NCI-H1417 treated with DMSO at 0.1 percent for 48 hours (cell line): ENCODE results near the gene THADA.

ENCODE experiments used
- DNase-seq: peaks from one replicate; lab custom pipeline; 2025; lab: John Stamatoyannopoulos, UW

THADA gene

DNA sequence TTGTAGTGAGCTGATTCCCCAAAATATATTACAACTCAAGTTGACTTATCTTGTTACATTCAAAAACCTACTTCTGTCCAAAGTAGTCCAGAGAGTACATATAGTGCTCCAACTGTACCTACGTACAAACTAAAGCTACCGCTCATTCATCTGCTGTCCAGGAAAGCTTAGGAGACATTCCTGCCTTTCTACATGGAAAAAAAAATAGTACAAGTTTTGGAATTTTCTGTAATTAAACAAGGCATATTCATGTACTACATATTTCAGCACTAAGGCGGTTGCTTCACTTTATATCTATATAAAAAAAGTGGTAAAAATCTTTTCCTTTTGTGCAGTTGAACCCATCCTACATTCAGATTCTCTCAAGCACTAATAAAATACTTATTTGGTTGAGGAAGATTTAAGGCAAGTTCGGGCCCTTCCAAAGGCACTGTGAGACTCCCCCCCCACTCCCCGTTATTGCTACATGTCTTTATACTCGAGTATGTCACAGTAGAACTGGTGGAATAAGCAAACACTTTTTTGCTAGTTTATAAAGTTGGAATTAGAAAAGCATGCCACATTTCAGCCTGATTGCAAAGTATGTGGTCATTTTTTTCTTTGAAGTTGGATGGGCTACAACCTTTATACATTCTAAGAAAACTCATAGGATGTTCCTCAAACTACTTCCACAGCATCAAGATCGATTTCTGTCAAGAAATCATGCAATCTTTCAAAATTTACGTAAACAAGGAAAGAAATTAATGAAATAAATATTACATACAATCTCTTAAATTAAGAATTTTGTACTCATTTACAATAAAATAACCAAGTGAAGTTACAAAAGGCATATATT lies 373.1 kb downstream of the THADA start:
- no peak for DNase-seq

DNA sequence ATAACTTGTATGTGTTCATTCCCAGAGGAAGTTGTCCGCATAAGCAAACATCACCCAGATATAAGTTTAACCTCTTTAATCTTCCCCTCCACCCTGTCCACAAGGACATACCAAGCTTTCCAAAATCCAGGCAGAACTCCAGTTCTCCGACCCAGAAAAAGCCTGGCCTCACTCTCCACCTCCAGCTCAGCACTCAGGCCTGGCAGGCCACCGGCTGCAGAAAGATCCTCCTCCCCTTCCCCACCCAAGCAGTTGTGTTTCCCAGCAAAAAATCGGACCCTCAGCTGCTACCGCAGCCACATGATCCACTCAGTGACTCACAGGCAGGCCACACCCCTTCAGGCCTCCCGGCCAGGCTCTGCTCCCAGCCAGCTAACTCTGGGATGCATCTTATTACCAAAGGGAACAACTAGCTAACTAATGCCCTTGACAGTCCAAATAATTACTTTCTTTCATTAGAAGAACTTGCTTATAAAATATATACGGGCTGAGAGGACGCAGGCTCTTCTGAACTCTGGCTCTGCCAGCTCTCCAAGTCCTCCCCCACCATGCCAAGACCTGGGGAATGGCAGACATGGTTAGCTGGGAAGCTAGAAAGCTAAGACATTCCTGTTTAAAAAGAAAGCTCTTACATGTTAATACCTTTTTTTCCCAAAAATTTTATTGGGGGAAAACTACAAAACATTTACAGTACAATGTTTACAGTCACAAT lies 373.9 kb downstream of the THADA start:
- DNase-seq, result no peak

DNA sequence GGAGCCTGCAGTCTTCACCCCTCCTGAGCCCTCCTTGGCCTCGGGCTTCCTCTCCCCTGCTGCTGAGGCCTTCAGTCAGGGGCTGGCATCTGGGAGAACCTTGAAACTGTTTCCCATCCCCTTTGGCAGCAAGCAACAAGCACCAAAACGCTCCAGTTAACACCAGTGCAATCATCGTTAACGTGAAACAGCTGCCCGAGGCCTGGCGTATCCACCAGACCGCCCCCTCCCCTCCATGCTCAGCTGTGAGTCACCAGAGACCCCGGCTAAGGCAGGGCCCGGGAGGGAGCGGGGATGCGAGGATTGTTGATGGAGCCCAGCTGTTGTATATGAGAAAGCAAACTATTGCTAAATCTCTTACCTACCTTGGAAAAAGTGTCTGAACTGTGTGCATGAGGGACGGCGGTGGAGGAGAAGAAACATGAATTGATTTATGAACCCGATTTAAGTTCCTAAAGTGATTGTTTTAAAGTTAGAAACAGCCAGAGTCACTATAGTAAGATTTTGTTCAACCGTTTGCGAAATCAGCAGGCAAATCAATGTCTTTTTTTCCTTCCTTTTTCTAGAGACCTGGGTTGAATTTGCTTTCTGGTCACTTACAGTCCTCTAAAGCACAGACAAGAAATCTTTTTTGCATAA lies 374.6 kb downstream of the THADA start:
- DNase-seq, result no peak

DNA sequence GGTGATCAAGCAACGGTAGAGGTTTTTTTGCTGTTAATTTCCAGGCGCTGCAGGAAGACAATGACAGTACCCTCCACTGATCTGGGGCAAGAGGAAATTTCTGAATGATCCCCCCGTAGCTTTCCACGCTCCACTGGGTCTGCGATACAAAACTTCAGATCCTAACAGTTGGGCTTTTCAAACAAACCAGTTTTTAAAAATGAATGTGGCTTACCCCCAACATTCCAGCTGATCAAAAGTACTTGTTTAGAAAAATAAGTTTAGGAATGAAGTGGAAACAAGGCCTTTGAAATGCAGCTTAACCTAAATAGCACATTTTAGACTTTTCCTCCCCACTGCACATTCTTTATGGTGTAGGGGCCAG lies 375.1 kb downstream of the THADA start:
- DNase-seq, result no peak

DNA sequence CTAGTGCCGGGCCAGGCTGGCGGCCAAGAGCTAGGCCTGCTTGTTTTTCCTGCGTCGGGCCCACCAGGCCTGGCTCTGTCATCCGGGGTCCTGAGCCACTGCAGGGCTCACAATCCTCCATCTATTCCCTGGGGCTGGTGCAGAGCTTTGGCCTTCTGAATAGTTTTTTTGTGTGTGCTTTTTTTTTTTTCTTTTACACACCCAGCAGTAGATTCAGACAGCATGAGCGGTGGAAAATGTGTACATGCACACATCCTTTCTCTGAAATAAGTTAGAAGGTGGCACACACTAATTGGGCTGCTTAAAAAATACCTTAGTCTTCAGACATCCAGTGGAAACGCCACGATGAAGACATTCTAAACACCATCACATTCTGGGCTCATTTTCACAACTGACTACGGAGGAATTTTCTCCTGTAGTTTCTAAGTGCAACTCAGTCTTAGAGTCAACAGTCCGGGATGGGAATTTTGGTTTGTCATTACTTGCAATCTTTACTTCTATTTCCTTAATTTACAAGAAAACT lies 375.5 kb downstream of the THADA start:
- no peak for DNase-seq

DNA sequence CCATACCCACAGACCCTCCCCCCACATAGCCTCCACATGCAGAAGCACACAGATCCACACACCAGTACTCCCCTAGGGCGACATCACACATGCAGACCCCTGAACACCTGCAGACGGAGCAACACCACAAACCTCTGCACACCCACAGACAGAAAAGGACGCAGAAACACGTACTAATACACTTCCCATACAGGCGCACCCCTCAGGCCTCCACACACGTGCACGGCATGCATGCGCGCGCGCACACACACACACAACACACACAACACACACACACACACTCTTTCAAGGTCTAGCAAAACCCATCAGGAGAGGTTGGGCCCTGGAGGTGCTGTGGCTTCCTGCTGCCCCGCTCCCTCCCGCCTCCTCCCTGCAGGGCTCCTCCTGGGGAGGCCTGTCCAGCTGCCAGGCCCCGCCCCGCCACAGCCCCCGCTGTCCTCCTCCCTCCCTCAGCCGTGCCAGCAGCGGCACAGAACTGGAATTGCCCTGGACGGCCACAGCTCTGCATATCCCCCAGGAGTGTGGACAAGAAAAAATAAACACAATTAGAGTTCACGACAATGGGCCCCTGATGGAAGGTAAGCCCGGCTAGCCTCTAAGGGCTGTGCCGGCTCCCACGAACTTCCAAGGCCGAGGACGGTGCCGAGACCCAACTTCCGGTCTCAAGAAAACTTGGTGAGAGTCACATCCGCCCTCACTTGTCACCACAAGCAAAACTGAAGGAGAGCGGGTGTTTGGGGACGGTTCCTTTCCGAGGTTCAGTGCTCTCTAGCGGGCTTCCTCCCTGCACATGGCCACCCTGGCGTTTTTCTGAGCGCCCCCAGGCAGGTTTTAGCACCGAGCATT lies 376.2 kb downstream of the THADA start:
- no peak for DNase-seq

DNA sequence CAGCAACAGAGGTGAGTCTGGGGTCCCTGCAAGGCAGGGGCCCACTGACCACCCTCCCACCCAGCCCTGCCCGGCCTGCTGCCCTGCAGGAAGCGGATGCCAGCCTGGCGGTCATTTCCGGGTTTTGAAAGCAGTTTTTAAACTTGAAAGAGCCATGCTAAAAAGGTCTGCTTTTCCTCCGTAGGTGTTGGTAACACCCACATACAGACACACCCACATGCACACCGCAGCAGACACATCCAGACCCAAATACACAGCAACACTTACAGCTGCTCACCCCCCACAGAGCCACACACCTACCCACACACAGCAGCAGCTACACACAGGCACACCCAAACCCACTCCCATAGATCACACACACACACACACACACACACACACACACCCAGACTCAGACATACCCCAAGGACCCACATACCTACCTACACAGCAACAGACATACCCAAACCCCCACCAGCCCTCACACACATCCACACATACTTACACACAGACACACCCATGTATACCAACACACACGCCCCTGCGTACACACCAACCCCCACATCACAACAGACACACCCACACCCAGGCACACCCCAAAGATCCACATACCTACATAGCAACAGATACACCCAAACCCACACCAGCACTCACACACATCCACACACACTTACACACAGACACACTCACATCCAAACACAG lies 377.0 kb downstream of the THADA start:
- DNase-seq, result no peak

DNA sequence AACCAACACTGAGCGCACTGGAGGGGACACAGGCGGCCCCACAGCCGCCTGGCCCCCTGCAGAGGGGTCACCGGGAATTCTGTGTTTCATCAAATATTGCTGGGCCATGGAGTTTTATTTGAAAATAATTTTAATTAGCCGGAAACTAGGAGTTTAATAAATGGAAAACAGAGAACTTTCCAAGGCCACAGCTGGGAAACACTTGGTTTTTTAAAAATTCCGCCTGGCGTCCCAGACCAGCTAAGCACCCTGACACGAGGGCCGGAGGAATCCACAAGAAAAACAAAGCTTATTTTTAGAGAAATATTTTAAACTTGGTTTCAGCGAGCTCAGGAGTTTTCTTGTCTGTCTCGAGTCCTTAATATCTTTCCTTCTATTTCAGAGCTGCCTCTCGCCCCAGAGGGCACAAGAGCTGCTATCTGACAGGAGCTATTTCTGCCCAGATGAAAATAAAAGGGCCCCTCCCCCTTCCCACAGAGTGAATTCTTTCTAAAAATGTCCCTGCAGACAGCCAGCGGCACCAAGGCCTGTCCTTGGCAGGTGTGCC lies 377.6 kb downstream of the THADA start:
- no peak for DNase-seq

DNA sequence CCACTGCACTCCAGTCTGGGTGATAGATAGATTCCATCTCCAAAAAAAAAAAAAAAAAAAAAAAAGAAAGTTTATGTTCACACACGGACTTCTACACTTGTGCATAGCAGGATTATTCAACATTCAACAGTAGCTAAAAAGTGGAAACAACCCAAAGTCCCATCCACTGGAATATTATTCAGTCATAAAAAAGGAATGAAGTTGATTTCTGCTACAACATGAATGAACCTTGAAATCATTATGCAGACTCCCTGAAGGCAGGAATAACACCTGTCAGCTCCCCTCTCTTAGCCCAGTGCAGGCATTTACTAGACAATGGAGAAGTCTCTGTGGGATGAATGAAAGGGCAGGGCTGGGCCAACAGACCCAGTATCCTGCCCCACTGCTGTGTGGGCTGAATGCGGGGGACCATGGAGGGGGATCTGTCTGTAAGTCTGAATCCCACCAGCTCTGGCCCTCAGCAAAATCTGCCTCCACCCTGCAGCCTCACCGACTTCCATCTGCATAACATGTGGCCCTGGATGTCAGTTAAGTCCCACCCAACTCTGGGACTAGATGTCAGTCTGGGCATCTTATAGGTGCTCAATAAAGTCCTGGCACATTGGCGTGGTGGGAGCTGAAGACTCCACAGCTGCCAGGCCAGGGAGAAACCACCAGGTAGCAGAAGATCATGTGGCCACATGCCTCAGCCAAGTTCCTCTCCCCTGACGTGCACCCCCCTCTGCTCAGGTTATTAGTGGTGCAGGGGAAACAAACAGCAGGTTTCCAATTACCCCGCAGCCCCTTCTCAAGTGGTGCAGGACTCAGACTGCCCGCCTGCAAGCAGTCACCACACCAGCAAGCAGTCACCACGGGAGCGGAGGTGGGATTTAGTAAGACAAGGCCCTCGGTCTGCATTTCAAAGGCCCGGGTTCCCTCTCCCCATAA lies 378.3 kb downstream of the THADA start:
- peak; percentile 35 for DNase-seq

DNA sequence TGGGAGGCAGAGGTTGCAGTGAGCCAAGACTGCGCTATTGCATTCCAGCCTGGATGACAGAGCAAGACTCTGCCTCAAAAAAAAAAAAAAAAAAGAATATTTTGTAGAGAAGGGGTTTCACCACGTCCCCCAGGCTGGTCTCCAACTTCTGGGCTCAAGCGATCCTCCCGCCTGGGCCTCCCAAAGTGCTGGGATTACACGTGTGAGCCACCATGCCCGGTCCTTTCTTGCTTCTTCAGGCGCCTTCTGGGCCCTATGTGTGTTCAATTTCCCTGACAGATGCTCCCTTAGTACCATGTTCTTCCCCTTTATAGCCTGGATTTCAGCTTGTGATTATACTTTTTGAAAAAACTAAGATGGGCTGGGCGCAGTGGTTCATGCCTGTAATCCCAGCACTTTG lies 379.2 kb downstream of the THADA start:
- DNase-seq, result no peak

DNA sequence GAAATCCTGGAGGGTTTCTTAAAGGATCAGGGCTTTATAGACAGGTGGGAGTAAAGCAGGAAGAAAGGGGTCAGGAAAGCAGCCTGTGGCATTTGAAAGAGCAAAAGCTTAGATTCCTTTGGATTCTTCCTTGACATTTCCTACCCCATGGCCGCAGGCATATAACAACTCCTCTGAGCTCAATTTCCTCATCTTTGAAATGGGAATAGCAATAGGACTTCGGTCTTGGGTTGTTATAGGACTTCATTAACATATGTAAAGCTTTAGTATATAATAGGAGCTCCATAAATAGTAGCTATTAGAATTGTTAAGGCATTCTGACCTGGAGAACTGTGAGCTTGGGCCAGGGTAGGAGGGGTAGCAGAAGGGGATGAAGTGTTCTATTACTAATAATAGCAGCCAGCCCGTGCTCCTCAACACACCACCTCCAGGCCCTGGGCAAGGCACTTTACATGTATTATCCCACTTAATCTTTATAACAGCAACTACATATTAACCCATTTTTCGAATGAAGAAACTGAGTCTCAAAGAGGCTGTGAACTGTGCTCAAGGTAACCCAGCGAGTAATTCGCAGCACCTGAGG lies 380.1 kb downstream of the THADA start:
- no peak for DNase-seq

DNA sequence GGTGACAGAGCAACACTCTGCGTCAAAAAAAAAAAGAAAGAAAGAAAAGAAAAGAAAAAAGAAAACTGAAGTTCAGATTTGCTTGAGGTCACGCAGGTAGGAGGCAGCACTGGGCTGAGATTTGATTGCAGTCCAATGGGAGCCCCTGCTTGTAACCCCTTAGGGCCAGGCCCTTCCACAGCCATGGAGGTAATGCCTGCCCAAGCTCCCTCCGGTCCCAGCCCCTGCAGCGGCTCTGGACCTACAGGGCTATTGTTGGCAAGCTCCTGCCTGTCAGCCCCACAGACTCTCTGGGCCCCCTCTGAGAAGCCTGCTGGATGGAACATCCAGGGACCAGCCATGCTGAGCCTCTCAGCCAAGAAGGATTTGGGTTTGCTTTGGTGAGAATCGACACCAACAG lies 381.6 kb downstream of the THADA start:
- DNase-seq, result no peak

DNA sequence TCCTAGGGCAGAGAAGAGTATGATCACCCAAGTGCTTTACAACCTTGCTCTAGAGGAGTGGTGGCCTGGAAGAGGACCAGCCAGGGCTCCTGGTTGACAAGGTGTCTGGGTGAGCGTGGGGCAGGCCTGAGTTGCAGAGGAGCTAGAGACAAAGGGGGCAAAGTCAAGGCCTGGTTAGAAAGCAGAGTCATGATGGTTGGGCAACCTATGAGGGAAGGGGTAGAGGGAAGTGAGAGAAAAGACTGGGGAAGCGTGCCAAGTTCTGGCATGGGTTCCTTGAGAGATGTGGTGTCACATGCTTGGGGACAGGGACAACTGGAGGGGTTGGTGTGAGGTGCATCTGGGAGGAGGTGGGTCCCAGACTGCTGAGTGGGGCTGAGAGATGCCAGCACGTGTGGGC lies 382.9 kb downstream of the THADA start:
- DNase-seq, result no peak

DNA sequence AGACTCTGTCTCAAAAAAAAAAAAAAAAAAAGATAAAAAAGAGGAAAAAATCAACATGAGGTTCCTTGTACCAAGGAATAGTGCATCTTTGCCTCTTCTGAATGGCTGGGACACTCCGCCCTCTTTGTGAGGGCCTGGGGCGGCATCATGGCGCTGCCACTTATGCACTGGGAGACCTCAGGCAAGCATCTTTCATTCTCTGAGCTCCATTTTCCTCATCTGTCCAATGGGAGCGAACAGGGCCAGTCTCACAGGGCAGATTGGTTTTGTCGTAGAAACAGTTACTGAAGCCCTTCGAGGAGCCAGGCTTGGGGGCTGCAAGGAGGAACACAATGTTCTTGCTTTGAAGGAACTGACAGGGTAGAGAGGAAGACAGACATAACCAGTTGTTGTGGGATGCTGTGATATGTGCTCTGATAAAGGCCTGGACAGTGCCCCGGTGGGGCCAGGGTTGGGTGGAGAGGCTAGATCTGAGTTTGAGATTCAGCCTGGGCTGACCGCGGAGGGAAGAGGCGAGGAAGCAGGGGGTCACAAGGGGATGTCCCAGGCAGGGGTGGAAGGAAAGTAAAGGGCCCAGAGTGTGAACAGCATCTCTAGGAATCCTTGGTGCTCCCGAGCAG lies 383.5 kb downstream of the THADA start:
- DNase-seq, result no peak

DNA sequence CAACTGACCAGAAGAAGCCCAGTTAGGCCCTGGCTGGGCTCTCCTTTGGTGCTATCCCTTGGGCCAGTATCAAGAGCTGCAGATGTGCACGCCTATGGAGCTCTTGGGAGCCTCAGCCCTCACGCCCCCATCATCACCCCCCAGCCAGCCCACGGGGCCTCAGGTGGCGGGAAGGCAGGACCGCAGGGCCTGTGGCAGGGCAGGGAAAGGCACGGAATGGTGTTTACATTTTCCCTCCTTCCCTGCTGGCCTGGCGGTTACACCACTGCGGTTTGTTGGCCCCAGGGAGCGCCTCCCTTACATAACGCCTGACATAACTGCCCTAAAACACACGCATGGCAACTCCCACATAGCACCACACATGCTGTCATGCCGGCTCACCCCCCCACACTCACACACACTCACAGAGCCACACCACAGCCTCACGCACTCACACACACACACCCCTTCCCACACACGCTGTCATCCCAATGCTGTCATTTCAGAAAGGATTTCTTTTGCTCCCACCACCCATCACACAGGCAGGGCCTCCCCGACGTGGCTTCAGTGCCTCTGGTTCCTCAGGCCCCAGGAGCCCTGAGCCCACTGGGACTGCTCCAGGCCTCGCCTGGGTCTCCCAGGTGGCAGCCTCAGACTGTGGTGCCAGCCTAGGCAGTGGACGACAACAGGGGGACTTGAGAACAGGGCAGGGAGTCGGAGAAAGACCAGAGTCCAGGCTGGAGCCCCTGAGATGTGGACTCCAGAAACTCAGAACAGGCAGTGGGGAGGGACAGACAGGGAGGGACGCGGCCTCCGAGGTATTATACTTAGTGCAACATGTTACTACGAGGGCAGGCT lies 385.2 kb downstream of the THADA start:
- DNase-seq, result no peak

DNA sequence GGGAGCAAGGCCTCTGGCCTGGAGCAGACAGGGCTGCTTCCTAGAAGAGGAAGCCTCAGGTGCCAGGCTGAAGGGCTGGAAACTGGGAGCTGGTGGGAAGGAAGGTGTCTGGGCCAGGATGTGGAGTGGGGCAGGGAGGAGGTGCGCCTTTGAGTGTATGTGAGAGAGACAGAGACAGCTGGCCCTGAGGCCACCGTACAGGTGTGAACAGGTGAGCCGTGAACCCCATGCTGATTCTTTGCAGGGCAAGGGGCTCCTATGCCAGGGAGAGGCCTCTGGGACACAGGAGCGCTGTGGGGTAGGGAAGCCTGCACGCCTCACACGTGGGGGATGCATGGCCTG lies 385.7 kb downstream of the THADA start:
- no peak for DNase-seq

DNA sequence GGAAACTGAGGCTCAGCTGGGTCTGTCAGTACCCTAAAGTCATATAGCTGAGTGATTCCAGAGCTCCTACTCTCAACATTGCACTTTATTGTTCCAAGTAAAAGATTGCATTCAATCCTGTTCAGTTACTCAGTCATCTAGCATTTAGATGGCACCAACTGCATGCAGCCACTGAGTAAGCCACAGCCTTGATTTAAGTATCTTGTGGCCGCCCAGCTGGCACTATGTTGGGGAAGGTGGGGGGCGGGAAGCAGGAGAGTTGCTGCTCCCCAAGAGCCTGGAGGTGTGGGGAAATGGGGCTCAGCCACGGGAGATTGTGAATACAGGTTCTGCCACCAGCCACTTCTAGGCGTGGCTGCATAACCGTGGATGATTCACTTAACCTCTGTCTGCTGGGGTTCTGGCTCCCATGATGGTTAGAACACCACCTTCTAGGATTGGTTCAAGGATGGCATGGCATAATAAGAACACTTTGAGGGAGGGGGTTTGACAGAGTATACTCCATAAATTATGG lies 386.6 kb downstream of the THADA start:
- no peak for DNase-seq
